ENCODE measurements around the gene SIX2. TPM values are rescaled to one million over a fixed set of nuclear protein-coding genes. Genes with fewer than 3 reads are reported as not detected.

The SIX2 gene
- total RNA-seq, 1 donor from 2014 or later: not detected

DNA sequence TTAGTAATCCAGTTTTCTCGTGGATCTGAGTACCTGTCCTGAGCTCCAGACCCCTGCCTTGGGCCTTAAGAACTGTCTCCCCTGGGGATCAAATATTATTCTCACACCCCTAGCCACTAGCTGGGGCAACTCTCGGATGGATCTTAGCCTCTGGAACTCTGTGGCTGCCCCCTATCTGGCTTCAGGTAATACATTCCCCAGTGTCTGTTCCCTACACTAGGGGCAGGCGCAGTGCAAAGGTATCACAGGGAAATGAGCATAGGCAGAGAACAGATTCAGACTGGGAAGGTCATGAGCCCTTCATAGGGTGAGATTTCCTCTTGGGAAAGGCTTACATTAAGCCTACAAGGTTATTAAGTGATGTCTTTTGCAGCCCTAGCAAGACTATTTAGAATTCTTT lies 11.2 kb upstream of the SIX2 start:
- DNase-seq (ENCODE audit: low read depth in 2 of 2): no peak

DNA sequence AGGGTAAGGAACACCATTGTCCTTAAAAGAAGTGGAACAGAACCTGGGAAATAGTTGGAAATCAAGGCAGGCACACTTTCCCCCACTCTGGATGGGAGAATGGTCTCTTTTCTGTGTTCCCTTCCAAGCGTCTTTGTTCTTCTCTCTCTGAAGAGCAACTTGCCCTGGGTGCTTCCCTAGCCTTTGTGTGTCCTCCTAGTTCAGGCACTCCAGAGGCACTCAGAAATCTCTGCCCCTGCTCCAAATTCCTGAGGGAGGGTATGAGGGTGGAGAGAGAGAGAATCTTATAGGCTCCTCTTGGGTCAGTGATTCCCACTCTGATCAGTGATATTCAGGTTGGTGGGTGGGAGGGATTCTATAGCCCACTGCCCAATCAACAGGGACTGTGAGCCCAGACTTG lies 8.8 kb upstream of the SIX2 start:
- no peak for DNase-seq (ENCODE audit: low read depth in 2 of 2)

DNA sequence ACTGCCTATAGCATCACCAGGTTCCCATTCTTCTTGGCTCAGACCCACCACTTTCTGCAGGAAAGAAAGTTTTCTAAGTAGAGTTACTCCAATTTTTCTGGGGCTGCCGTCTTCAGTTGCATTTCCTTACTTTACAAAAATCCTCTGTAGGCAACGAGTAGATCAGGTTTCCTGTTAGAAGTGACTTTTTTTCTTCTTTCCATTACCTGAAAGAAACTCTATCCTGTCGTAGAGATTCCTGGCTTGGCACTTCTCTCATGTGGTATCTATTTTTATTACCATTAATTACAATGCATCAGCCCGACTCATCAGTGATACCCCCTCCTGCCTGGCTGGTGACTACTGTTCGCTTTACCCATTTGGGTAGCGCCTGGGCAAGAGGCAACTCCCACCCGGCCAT lies 5.6 kb upstream of the SIX2 start:
- no peak for DNase-seq (ENCODE audit: low read depth in 2 of 2)

DNA sequence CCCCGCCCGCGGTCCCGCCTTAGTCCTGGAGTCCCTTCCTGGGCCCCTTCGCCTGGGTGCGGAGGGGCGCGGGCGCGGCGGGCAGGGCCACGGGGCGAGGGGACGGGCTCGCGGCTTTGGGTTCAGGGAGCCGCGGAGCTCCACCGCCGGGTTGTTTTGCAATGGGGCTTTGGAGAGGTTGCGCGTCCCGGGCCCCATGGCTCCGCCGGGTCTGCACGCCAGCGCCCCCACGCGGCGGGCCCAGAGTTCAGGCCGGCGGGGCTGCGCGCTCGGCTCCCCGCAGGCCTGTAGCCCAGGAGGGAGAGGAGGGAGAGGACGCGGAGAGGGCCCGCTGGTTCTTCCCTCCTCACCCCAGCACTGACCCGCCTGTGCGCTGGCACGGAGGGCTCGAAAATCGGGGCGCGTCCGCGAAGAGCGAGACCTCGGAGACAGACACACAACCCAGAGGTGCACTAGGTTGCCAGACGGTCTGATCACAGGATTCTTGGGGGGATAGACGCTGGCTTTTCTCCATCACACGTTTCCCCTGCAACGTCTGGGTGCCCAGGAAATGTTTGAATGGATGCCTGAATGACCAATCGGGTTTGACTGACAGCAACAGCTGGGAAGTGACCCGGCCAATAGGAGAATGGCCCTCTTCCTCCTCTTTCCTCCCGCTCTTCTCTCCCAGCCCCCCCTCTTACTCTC lies 4.9 kb upstream of the SIX2 start:
- peak in 1 of 2 donors; percentile 53 for DNase-seq (ENCODE audit: low read depth in 2 of 2)

DNA sequence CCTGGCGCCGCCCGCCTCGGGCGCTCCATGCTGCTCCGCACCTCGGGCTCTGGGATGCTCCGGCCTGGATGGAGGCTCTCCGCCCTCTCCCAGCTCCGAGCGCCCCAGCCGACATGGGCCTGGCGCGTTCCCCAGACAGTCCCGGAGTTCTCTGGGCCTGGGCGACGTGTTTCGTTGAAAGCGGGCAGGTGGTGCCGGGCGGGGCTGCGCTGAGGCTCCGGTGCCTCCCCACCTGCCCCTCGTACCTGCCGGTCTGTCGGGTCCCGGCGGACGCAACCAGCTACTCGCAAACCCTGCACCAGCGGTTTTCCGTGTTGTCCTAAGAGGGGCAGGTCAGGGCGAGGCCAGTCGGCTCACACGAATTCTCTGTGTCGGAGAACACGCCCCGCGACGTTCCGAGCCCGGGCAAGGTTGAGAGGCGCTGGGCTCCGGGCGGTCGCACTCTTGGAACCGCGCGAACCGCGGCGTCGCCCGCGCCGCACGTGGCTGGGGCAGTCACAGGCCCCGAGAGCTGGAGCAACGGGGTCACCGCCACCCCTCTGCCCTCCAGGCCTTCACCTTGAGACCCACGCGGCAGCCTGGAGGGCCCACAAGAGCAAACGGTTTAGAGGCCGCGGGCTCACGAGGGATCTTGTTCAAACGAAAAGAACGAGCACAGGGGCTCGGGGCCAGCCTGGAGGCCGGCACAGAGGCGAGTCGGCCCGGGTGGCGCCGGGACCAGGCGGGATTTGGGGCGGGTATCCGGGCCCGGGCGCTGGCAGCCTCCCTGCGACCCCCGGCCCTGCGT lies 4.2 kb upstream of the SIX2 start:
- DNase-seq (ENCODE audit: low read depth in 2 of 2): no peak

DNA sequence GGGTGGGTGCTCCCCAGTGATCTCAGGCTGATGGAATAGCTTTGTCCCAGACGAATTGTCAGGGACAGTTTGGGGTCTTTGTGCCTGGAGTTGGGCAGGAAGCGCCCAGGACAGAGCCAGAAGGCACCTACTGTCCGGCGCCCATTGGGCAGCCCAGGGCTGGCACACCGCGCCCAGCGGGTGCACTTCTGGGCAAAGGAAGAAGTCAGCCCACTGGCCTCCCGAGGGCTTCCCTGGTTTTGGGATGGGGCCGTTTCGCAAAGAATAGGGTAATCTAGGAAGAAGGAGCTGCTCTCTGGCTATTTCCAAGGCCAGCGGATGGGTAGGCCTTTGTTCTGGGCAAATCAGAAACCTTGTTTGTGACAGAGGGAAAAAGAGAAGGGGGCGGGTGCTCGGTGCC lies 3.5 kb upstream of the SIX2 start:
- DNase-seq (ENCODE audit: low read depth in 2 of 2): no peak

DNA sequence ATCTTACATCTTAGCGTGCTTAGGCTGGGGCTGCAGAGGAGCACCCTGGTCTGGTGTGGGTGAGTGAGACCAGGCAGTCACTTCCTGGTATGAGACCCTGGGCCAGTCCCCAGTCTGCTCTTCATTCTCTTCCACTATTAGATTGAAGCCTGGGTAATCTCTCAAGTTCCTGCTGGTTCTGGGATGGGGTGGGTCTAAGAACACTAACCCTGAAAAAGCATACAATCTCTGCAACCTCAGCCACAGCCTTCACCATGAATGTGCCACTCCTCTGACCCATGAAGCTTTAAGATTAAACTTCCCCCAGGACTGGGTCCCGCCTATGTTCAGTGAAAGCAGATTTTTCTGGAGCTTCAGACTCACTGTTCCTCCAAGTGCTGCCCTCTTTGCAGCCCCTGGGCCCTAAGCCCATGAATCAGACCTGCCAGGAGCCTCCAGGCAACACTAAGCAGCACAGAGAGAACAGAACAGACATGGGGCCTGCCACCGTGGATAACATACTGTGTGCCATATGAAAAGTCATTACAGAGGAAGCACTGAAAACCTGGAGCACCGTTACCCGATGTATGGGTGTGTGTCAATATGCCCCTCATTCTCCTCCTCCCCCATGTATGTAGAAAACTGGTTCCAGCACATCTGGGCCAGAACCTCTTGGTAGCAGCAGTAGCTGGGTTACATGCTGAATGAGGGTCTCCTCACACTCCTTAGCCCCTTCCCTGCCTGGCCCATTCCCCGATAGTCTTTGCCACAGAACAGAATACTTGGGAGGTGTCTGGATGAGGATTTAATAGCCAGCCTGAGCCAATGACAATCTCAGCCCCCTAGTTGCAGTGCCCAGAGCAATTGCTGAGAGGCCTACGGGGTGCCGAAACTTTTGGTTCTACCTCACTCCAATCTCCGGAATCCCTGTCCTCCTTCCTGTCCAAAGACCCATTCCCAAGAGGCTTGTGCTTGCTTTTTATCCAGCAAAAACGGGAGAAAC lies 2.7 kb upstream of the SIX2 start:
- no peak for DNase-seq (ENCODE audit: low read depth in 2 of 2)

DNA sequence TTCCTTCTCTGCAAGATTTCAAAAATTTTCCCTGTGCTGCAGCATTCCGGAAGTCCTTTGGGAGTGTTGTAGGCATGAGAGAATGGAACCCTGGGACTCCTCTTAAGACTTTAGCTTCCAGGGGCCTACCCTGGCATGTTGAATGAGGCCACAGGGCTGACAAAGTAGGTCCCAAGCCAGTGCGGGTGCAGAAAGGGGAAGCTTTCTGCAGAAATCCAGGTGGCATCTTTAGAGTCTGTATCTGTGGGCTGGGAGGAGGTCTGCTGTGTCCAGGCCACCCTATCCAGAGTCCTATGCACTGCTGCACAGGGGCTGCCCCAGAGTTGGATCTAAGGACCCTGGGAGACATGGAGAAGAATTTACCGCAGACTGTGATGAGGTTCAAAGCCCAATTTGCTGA lies 1.9 kb upstream of the SIX2 start:
- no peak for DNase-seq (ENCODE audit: low read depth in 2 of 2)

DNA sequence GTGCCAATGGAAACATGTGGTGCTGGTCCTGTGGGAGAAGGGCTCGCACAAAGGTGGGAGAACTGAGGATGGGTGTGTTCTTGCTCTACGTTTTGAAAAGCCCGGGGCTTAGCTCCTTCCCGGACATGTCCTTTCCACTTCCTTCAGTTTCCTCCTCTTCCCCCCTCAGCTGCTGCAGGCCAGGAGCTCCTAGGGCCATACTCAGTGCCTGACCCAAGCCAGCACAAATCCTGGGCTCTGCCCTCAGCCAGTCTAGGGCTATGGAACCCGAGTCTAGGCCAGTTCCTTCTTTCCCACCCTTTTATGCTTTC lies 1.4 kb upstream of the SIX2 start:
- no peak for DNase-seq (ENCODE audit: low read depth in 2 of 2)

DNA sequence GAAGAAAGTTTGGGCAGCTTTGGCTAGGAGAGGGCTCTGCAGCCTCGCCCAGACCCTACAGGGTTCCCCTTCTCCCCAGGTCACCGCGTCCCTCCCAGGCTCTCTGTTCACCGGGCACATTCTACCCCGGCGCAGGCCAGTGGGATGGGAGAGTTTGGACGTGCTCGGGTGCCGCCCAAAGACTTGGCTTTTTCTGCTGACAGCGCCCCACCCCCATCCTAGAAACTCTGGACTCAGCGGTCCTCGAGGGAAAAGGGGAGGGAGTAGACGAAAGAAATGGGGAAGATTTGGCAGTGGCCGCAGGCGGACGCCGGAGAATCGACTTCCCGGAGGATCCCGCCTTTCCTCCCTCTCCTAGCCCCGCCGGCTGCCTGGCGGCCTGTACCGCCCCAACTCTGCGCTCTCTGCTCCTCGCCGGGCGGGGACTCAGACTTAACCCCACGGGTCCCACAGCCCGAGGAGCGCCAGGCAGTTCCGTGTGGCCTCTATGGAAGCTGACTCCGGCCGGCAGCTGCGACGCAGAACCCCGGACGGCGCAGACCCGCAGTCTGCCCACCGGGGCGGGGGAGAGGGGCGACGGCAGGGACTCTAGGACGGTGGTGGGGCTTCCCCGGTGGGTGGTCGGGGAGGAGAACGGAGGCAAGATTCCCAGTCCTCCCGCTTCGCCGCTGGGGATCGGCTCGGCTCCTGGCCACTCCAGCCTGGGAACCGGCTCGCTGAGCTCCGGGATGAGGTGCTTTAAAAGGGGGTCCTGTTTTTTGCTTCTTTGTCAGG lies 863 bp upstream of the SIX2 start:
- DNase-seq (ENCODE audit: low read depth in 2 of 2): peak in 1 of 2 donors; percentile 15

DNA sequence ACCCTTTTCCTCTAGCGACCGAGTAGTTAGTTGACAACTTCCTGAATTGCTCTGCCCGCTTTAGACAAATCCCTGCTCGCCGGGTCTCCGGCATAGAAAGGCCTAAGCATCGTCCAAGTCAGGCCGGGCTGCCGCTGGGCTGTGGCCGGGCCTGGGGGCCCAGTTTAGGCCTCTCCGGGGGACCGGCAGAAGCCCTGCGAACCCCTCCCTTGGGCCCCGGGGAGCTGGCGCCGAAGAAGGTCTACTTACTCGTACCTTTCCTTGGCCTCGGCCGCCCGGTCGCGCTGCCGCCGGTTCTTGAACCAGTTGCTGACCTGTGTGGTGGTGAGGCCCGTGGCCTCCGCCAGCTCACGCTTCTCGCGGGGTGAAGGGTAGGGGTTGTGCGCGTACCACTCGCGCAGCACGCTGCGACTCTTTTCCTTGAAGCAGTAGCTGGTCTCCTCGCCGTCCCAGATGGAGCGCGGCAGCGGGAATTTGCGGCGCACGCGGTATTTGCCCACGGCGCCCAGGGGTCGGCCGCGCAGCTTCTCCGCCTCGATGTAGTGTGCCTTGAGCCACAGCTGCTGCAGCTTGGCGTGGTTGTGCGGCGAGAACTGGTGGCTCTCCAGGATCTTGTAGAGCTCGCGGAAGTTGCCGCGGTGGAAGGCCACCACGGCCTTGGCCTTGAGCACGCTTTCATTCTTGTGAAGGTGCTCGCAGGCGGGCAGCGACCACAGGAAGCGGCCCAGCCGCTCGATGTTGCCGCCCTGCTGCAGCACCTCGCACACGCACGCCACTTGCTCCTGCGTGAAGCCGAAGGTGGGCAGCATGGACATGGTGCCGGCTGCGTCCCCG lies 739 bp downstream of the SIX2 start:
- peak in 1 of 2 donors; percentile 16 for DNase-seq (ENCODE audit: low read depth in 2 of 2)

DNA sequence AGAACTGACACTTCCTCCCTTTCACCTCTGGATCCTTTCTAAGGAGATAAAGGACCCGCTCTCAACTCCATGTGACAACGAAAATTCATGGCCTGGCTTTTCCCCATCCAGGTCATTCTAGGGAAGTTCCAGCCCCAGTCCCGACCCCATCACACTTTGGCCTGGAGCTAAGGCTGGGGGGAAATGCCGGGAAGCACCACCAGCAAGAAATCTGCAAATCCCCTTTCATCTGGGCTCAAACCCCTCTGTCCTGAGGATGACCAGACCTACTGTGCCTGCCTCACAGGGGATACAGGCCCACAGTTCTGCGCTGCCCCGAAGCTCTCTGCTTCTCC lies 1.3 kb downstream of the SIX2 start:
- no peak for DNase-seq (ENCODE audit: low read depth in 2 of 2)

DNA sequence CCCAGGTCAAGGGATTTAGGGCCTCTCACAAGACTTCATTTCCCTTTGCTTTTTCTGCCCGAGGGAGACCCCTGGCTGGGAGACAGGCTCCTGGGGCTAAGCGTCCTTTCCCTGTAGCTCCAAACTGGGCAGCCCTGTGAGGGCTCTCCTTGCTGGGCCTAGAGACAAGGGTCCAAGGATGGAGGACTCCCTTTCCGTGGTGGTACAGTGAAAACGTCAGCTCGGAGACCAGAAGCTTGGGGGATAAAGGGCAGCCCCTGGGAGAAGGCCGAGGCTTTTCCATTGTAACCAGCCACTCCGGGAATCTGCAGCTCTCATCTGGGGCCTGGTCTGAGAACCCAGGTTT lies 2.3 kb downstream of the SIX2 start:
- DNase-seq (ENCODE audit: low read depth in 2 of 2): no peak

DNA sequence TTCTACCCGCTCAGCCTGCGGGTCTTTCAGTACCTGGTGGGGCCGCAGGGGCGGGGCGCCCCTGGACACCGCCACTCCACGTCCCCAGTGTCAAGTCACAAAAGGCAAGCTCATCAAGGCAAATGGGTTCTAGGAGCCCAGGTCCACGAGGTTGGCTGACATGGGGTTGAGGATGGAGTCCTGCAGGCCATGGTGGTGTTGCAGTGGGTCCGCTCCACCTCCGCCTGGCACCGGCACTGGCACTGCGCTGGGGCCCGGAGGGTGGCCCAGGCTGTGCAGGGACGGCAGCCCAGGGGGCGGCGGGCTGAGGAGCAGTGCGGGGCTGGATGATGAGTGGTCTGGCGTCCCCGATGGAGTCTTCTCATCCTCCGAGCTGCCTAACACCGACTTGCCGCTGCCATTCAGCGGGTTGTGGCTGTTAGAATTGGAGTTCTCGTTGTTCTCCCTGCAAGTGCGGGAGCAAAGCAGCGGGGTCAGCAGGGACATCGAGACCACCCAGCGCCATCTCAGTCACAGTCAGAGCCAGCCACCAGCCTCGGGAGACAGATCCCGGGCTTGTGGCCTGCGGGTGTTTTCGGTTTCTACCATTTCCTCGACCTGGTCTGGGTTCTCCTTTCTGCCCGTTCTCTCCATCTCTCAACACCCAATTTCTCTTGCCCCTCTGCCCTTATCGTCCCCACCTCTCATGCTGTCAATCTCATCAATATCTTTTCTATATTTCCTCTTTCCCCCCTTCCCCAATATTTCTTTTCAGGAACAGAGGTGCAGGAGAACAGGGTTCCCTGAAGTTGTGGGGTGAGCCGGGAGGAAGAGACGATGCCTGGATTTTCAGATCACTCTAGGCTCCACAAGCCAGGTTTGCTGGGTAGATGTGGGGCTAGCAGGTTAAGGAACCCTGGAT lies 3.0 kb downstream of the SIX2 start:
- DNase-seq (ENCODE audit: low read depth in 2 of 2): no peak

DNA sequence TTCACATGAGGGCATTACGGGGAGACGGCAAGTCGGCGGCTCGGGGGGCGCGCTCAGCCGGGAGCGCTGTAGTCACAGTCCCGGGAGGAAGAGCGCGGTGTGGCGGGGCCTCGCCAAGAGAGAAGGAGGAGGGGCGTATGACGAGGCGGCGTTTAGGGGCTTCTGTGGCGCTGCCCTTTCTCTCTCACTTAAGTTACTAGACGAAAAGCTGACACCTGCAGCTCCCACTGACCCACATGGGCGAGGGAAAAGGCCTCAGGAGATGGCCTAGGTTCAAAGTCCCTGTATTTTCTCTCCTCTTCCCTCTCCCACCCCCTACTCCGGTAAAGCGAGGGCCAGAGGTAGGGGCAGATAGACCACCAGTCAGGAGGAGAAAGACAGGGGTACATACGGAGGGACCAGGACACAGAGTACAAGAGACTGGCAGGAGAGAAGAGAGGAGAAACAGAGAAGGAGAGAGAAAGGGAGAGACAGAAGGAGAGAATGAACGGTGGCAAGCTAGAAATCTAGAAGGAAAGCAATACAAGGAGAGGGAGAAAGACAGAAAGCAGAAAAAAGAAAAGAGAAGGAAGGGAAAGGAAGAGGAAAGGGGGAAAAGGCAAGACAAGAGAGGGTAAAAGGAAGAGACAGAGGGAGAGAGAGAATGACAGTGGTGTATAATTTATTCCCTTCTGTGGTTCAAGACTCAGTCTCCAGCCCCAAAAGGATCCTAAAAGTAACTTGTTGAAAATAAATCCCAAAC lies 3.8 kb downstream of the SIX2 start:
- no peak for DNase-seq (ENCODE audit: low read depth in 2 of 2)

DNA sequence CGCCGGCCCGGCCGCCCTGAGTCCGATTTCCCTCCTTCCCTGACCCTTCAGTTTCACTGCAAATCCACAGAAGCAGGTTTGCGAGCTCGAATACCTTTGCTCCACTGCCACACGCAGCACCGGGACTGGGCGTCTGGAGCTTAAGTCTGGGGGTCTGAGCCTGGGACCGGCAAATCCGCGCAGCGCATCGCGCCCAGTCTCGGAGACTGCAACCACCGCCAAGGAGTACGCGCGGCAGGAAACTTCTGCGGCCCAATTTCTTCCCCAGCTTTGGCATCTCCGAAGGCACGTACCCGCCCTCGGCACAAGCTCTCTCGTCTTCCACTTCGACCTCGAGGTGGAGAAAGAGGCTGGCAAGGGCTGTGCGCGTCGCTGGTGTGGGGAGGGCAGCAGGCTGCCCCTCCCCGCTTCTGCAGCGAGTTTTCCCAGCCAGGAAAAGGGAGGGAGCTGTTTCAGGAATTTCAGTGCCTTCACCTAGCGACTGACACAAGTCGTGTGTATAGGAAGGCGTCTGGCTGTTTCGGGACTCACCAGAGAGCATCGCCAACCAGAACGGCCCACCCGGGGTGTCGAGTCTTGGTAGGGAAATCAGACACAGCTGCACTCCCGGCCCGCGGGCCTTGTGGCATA lies 4.6 kb downstream of the SIX2 start:
- DNase-seq (ENCODE audit: low read depth in 2 of 2): no peak

DNA sequence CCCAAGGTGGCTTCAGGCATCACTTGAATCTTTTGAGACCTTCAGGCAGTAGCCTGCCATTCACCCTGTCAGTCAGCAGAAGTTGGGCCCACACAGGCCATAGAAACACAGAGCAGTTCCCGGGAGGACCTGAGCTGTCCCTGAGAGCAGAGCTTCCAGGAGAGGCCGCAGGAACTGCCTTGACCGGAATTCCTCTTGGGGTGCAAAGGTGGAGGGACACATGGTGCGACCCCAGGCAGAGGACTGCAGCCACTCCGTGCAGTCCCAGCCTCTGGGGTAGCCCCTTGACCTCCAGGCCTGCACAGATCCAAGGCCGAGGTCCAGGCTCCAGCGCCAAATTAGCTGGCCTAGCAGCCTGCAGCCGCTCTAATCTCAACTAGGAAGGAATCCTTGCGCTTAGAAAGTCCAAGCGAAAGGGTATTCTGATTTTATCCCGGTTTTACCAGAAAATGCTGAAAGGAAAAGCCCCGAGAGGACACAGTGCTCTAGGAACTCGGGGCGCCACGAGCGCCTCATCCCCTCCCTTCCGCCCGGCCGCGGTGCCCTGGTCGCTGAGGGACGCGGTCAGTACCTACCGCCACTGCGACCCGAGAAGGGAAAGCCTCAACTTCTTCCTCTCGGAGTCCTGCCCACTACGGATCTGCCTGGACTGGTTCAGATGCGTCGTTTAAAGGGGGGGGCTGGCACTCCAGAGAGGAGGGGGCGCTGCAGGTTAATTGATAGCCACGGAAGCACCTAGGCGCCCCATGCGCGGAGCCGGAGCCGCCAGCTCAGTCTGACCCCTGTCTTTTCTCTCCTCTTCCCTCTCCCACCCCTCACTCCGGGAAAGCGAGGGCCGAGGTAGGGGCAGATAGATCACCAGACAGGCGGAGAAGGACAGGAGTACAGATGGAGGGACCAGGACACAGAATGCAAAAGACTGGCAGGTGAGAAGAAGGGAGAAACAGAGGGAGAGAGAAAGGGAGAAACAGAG lies 5.4 kb downstream of the SIX2 start:
- DNase-seq (ENCODE audit: low read depth in 2 of 2): no peak

Data from dermis microvascular lymphatic vessel endothelial cell (primary cell).